Measurements from ENCODE around the gene PLXNA3.

Gene PLXNA3

DNA sequence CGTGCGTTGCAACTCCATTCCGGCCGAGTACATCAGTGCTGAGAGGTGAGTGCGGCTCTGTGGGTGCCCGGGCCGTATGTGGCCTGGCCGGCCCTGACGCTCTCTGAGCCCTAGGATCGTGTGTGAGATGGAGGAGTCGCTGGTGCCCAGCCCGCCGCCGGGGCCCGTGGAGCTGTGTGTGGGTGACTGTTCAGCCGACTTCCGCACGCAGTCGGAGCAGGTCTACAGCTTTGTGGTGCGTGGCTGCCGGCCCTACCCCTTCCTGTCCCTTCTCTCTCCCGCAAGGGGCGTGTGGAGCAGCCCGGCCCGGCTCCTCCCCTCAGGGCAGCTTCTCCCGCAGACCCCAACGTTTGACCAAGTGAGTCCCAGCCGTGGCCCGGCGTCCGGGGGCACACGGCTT, 8.0 kb downstream of the PLXNA3 start:
- Histone ChIP-seq H3K27ac (ENCODE audit: low read depth, low read length) (no peak overlapping the region), H3K4me1 (ENCODE audit: control insufficient read depth in 5 of 5, insufficient read depth in 5 of 5, low read length in 5 of 5) (no peaks in the 10 kb centered on the region), H3K27me3 (ENCODE audit: control insufficient read depth in 5 of 5, insufficient read depth in 4 of 5, low read length in 5 of 5) (peaks cover 0 to 6% (median 4%) of the 10 kb centered on the region in 5 donors), H3K9ac (ENCODE audit: low read length in 5 of 5) (no peak overlapping the region), H3K36me3 (ENCODE audit: control insufficient read depth in 5 of 5, insufficient read depth in 5 of 5, low read length in 5 of 5) (peaks cover 0 to 93% (median 65%) of the 10 kb centered on the region in 5 donors), H3K4me3 (ENCODE audit: low read depth in 1 of 5, low read length in 5 of 5) (no peak overlapping the region), H3K9me3 (ENCODE audit: control insufficient read depth in 5 of 5, low read length in 5 of 5) (no peaks in the 10 kb centered on the region)

GRCh38 chrX:154466907-154467306, 8.8 kb downstream of the PLXNA3 start:
- Histone ChIP-seq H3K9ac (ENCODE audit: low read length in 5 of 5) (no peak overlapping the region), H3K36me3 (ENCODE audit: control insufficient read depth in 5 of 5, insufficient read depth in 5 of 5, low read length in 5 of 5) (peaks cover 0 to 94% (median 72%) of the 10 kb centered on the region in 5 donors), H3K4me3 (ENCODE audit: low read depth in 1 of 5, low read length in 5 of 5) (no peak overlapping the region), H3K27ac (ENCODE audit: low read depth, low read length) (no peak overlapping the region), H3K4me1 (ENCODE audit: control insufficient read depth in 5 of 5, insufficient read depth in 5 of 5, low read length in 5 of 5) (no peaks in the 10 kb centered on the region), H3K27me3 (ENCODE audit: control insufficient read depth in 5 of 5, insufficient read depth in 4 of 5, low read length in 5 of 5) (peaks cover 0 to 6% (median 4%) of the 10 kb centered on the region in 5 donors), H3K9me3 (ENCODE audit: control insufficient read depth in 5 of 5, low read length in 5 of 5) (no peaks in the 10 kb centered on the region)

- Histone ChIP-seq H3K9me3 (ENCODE audit: control insufficient read depth in 5 of 5, low read length in 5 of 5) (no peaks in the 10 kb centered on the region), H3K27ac (ENCODE audit: low read depth, low read length) (no peak overlapping the region), H3K4me3 (ENCODE audit: low read depth in 1 of 5, low read length in 5 of 5) (no peak overlapping the region), H3K4me1 (ENCODE audit: control insufficient read depth in 5 of 5, insufficient read depth in 5 of 5, low read length in 5 of 5) (no peaks in the 10 kb centered on the region), H3K36me3 (ENCODE audit: control insufficient read depth in 5 of 5, insufficient read depth in 5 of 5, low read length in 5 of 5) (peaks cover 0 to 96% (median 67%) of the 10 kb centered on the region in 5 donors), H3K9ac (ENCODE audit: low read length in 5 of 5) (no peak overlapping the region), H3K27me3 (ENCODE audit: control insufficient read depth in 5 of 5, insufficient read depth in 4 of 5, low read length in 5 of 5) (peaks cover 0 to 6% (median 1%) of the 10 kb centered on the region in 5 donors)
These were observed 9.5 kb downstream of the PLXNA3 start for GRCh38 chrX:154467556-154467955.

DNA sequence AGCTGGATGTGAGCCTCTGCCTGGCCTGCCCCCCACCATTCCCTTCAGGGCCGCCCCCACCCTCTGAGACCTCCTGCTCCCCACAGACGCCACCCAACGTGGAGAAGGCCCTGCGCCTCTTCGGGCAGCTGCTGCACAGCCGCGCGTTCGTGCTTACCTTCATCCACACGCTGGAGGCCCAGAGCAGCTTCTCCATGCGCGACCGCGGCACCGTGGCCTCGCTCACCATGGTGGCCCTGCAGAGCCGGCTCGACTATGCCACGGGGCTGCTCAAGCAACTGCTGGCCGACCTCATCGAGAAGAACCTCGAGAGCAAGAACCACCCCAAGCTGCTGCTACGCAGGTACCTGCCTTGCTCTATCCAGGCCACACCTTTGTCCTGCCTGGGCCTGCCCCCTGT, 10.1 kb downstream of the PLXNA3 start:
- H3K27me3 ChIP-seq (ENCODE audit: control insufficient read depth in 5 of 5, insufficient read depth in 4 of 5, low read length in 5 of 5) = peaks cover 0 to 6% (median 0%) of the 10 kb centered on the region in 5 donors
- peaks cover 0 to 96% (median 67%) of the 10 kb centered on the region in 5 donors for H3K36me3 ChIP-seq (ENCODE audit: control insufficient read depth in 5 of 5, insufficient read depth in 5 of 5, low read length in 5 of 5)
- no peak overlapping the region for H3K9ac ChIP-seq (ENCODE audit: low read length in 5 of 5)
- H3K9me3 ChIP-seq (ENCODE audit: control insufficient read depth in 5 of 5, low read length in 5 of 5) = no peaks in the 10 kb centered on the region
- H3K4me3 ChIP-seq (ENCODE audit: low read depth in 1 of 5, low read length in 5 of 5) = no peak overlapping the region
- H3K27ac ChIP-seq (ENCODE audit: low read depth, low read length) = no peak overlapping the region
- H3K4me1 ChIP-seq (ENCODE audit: control insufficient read depth in 5 of 5, insufficient read depth in 5 of 5, low read length in 5 of 5) = no peaks in the 10 kb centered on the region

GRCh38 chrX:154469114-154469513, 11.0 kb downstream of the PLXNA3 start:
- no peaks in the 10 kb centered on the region for H3K4me1 ChIP-seq (ENCODE audit: control insufficient read depth in 5 of 5, insufficient read depth in 5 of 5, low read length in 5 of 5)
- H3K27me3 ChIP-seq (ENCODE audit: control insufficient read depth in 5 of 5, insufficient read depth in 4 of 5, low read length in 5 of 5) = peaks cover 0 to 6% (median 0%) of the 10 kb centered on the region in 5 donors
- no peaks in the 10 kb centered on the region for H3K9me3 ChIP-seq (ENCODE audit: control insufficient read depth in 5 of 5, low read length in 5 of 5)
- no peak overlapping the region for H3K9ac ChIP-seq (ENCODE audit: low read length in 5 of 5)
- no peak overlapping the region for H3K27ac ChIP-seq (ENCODE audit: low read depth, low read length)
- peaks cover 0 to 91% (median 67%) of the 10 kb centered on the region in 5 donors for H3K36me3 ChIP-seq (ENCODE audit: control insufficient read depth in 5 of 5, insufficient read depth in 5 of 5, low read length in 5 of 5)
- H3K4me3 ChIP-seq (ENCODE audit: low read depth in 1 of 5, low read length in 5 of 5) = no peak overlapping the region

- no peak overlapping the region for H3K9ac ChIP-seq (ENCODE audit: low read length in 5 of 5)
- no peak overlapping the region for H3K27ac ChIP-seq (ENCODE audit: low read depth, low read length)
- peaks cover 0 to 6% (median 0%) of the 10 kb centered on the region in 5 donors for H3K27me3 ChIP-seq (ENCODE audit: control insufficient read depth in 5 of 5, insufficient read depth in 4 of 5, low read length in 5 of 5)
- H3K4me1 ChIP-seq (ENCODE audit: control insufficient read depth in 5 of 5, insufficient read depth in 5 of 5, low read length in 5 of 5) = no peaks in the 10 kb centered on the region
- peaks cover 0 to 84% (median 66%) of the 10 kb centered on the region in 5 donors for H3K36me3 ChIP-seq (ENCODE audit: control insufficient read depth in 5 of 5, insufficient read depth in 5 of 5, low read length in 5 of 5)
- no peak overlapping the region for H3K4me3 ChIP-seq (ENCODE audit: low read depth in 1 of 5, low read length in 5 of 5)
- no peaks in the 10 kb centered on the region for H3K9me3 ChIP-seq (ENCODE audit: control insufficient read depth in 5 of 5, low read length in 5 of 5)
These were observed 11.8 kb downstream of the PLXNA3 start for GRCh38 chrX:154469880-154470279.

GRCh38 chrX:154470434-154470833, 12.4 kb downstream of the PLXNA3 start:
- H3K36me3 ChIP-seq (ENCODE audit: control insufficient read depth in 5 of 5, insufficient read depth in 5 of 5, low read length in 5 of 5) = peaks cover 0 to 79% (median 63%) of the 10 kb centered on the region in 5 donors
- H3K9me3 ChIP-seq (ENCODE audit: control insufficient read depth in 5 of 5, low read length in 5 of 5) = no peaks in the 10 kb centered on the region
- no peak overlapping the region for H3K9ac ChIP-seq (ENCODE audit: low read length in 5 of 5)
- H3K4me1 ChIP-seq (ENCODE audit: control insufficient read depth in 5 of 5, insufficient read depth in 5 of 5, low read length in 5 of 5) = no peaks in the 10 kb centered on the region
- H3K4me3 ChIP-seq (ENCODE audit: low read depth in 1 of 5, low read length in 5 of 5) = no peak overlapping the region
- no peak overlapping the region for H3K27ac ChIP-seq (ENCODE audit: low read depth, low read length)
- H3K27me3 ChIP-seq (ENCODE audit: control insufficient read depth in 5 of 5, insufficient read depth in 4 of 5, low read length in 5 of 5) = peaks cover 0 to 6% (median under 1%) of the 10 kb centered on the region in 5 donors

GRCh38 chrX:154470914-154471568, 13.0 kb downstream of the PLXNA3 start:
- H3K4me1 ChIP-seq (ENCODE audit: control insufficient read depth in 5 of 5, insufficient read depth in 5 of 5, low read length in 5 of 5) = no peaks in the 10 kb centered on the region

GRCh38 chrX:154471839-154472684, 14.0 kb downstream of the PLXNA3 start:
- Histone ChIP-seq H3K27ac (ENCODE audit: low read depth, low read length) (no peak overlapping the region), H3K4me3 (ENCODE audit: low read depth in 1 of 5, low read length in 5 of 5) (no peak overlapping the region), H3K4me1 (ENCODE audit: control insufficient read depth in 5 of 5, insufficient read depth in 5 of 5, low read length in 5 of 5) (no peaks in the 10 kb centered on the region), H3K9ac (ENCODE audit: low read length in 5 of 5) (no peak overlapping the region), H3K9me3 (ENCODE audit: control insufficient read depth in 5 of 5, low read length in 5 of 5) (no peaks in the 10 kb centered on the region), H3K27me3 (ENCODE audit: control insufficient read depth in 5 of 5, insufficient read depth in 4 of 5, low read length in 5 of 5) (peaks cover 0 to 8% (median 5%) of the 10 kb centered on the region in 5 donors), H3K36me3 (ENCODE audit: control insufficient read depth in 5 of 5, insufficient read depth in 5 of 5, low read length in 5 of 5) (peaks cover 0 to 62% (median 49%) of the 10 kb centered on the region in 5 donors)

More at GRCh38 chrX:154470914-154471568, 13.0 kb downstream of the PLXNA3 start:
- Histone ChIP-seq H3K27me3 (ENCODE audit: control insufficient read depth in 5 of 5, insufficient read depth in 4 of 5, low read length in 5 of 5) (peaks cover 0 to 6% (median 2%) of the 10 kb centered on the region in 5 donors), H3K9me3 (ENCODE audit: control insufficient read depth in 5 of 5, low read length in 5 of 5) (no peaks in the 10 kb centered on the region), H3K27ac (ENCODE audit: low read depth, low read length) (no peak overlapping the region), H3K9ac (ENCODE audit: low read length in 5 of 5) (no peak overlapping the region), H3K36me3 (ENCODE audit: control insufficient read depth in 5 of 5, insufficient read depth in 5 of 5, low read length in 5 of 5) (peaks cover 0 to 72% (median 57%) of the 10 kb centered on the region in 5 donors), H3K4me3 (ENCODE audit: low read depth in 1 of 5, low read length in 5 of 5) (no peak overlapping the region)

Data from subcutaneous abdominal adipose tissue (tissue), 5 donors.